Glutamatergic neuron (in vitro differentiated cells): Measurements from ENCODE around the gene LIPH. TPM values are rescaled to one million over a fixed set of nuclear protein-coding genes. Genes with fewer than 3 reads are reported as not detected.

ENCODE experiments used
- DNase-seq: peaks from one replicate; pipeline ENCODE4 v3.0.0; 2022
- H3K27ac Mint-ChIP-seq: one replicate; pipeline ENCODE4 v1.8.0; 2020; ENCODE audit warnings: mild to moderate bottlenecking, mixed read lengths, inconsistent platforms; ENCODE audit not compliant: unreplicated experiment
- H3K27me3 Mint-ChIP-seq: one replicate; pipeline ENCODE4 v1.8.0; 2020; ENCODE audit warnings: mild to moderate bottlenecking, moderate library complexity, mixed read lengths, inconsistent platforms; ENCODE audit not compliant: unreplicated experiment
- H3K36me3 Mint-ChIP-seq: one replicate; pipeline ENCODE4 v1.8.0; 2020; ENCODE audit warnings: mild to moderate bottlenecking, mixed read lengths, inconsistent platforms; ENCODE audit not compliant: unreplicated experiment
- H3K4me1 Mint-ChIP-seq: one replicate; pipeline ENCODE4 v1.8.0; 2020; ENCODE audit warnings: mild to moderate bottlenecking, low read depth, mixed read lengths, inconsistent platforms; ENCODE audit not compliant: unreplicated experiment
- H3K4me3 Mint-ChIP-seq: one replicate; pipeline ENCODE4 v1.8.0; 2020; ENCODE audit warnings: mild to moderate bottlenecking, mixed read lengths, inconsistent platforms; ENCODE audit not compliant: unreplicated experiment
- H3K9me3 Mint-ChIP-seq: one replicate; pipeline ENCODE4 v1.8.0; 2020; ENCODE audit warnings: mild to moderate bottlenecking, moderate library complexity, mixed read lengths, inconsistent platforms; ENCODE audit not compliant: unreplicated experiment
- CTCF ChIP-seq: fragments of 200-600 bp; sonication (generic); IDR thresholded peaks from one replicate; pipeline ENCODE4 v1.5.0; 2021; ENCODE audit not compliant: partially characterized antibody, unreplicated experiment
- total RNA-seq: library from RNA; stranded (reverse); fragmentation: NEBNext Ultra II Directional; extraction: Animal tissue kit (Norgen Biotek cat#: 25700); gene quantifications from one replicate; pipeline ENCODE4 v1.2.1, GENCODE V29; 2021; ENCODE audit not compliant: unreplicated experiment

The LIPH gene
- total RNA-seq, 1 donor from 2014 or later, result not detected

- H3K27ac Mint-ChIP-seq, result peak within 1 kb of the TSS; percentile 97
- H3K4me3 Mint-ChIP-seq, result peak within 1 kb of the TSS; percentile 99
- peaks cover 1% of the 10 kb centered on the region for H3K4me1 Mint-ChIP-seq
- peaks cover 9% of the 10 kb centered on the region for H3K9me3 Mint-ChIP-seq
- H3K36me3 Mint-ChIP-seq, result peaks cover 5% of the 10 kb centered on the region
- no peak for TF ChIP-seq CTCF
- peaks cover 11% of the 10 kb centered on the region for H3K27me3 Mint-ChIP-seq
- DNase-seq, result peak; percentile 98
Observed at GRCh38 chr3:185498503-185499396, 53.6 kb downstream of the LIPH start, which contains the start of gene TMEM41A. Gene TMEM41A (minus strand): TSS chr3:185499035. CDS start chr3:185498961, 74 bp downstream.

- H3K27ac Mint-ChIP-seq, result peak overlapping the region; percentile 43
- TF ChIP-seq CTCF, result no peak
- no peak for DNase-seq
- peaks cover 2% of the 10 kb centered on the region for H3K27me3 Mint-ChIP-seq
- no peaks in the 10 kb centered on the region for H3K4me1 Mint-ChIP-seq
- no peaks in the 10 kb centered on the region for H3K36me3 Mint-ChIP-seq
- H3K4me3 Mint-ChIP-seq, result no peak overlapping the region
- peaks cover 6% of the 10 kb centered on the region for H3K9me3 Mint-ChIP-seq
Observed at GRCh38 chr3:185490241-185490640, 62.1 kb downstream of the LIPH start.

- H3K27me3 Mint-ChIP-seq, result peaks cover 2% of the 10 kb centered on the region
- DNase-seq, result no peak
- H3K9me3 Mint-ChIP-seq, result peaks cover 5% of the 10 kb centered on the region
- no peak overlapping the region for H3K4me3 Mint-ChIP-seq
- TF ChIP-seq CTCF, result no peak
- H3K4me1 Mint-ChIP-seq, result peaks cover 2% of the 10 kb centered on the region
- H3K27ac Mint-ChIP-seq, result no peak overlapping the region
- H3K36me3 Mint-ChIP-seq, result no peaks in the 10 kb centered on the region
Observed at GRCh38 chr3:185489462-185489861, 62.9 kb downstream of the LIPH start.

- Mint-ChIP-seq H3K27me3 (peaks cover 2% of the 10 kb centered on the region), H3K4me3 (no peak overlapping the region), H3K36me3 (no peaks in the 10 kb centered on the region), H3K4me1 (peaks cover 2% of the 10 kb centered on the region), H3K27ac (no peak overlapping the region), H3K9me3 (peaks cover 4% of the 10 kb centered on the region)
- no peak for DNase-seq
- TF ChIP-seq CTCF, result no peak
Observed at GRCh38 chr3:185488465-185488864, 63.9 kb downstream of the LIPH start.

GRCh38 chr3:185486394-185486793 is 66.0 kb downstream of the LIPH start:
- Mint-ChIP-seq H3K9me3 (peaks cover 10% of the 10 kb centered on the region), H3K27ac (no peak overlapping the region), H3K27me3 (peaks cover 2% of the 10 kb centered on the region), H3K4me3 (no peak overlapping the region), H3K36me3 (peaks cover 7% of the 10 kb centered on the region), H3K4me1 (peaks cover 2% of the 10 kb centered on the region)
- TF ChIP-seq CTCF, result no peak
- DNase-seq, result no peak
